GM18507 (cell line): Measurements from ENCODE around the gene PVRIG.
A peak's percentile ranks its signal among the peaks of the same experiment; 100 is the strongest.
"Not testable (repeated sequence)": the region's sequence is repeated elsewhere in the genome, so short reads cannot be mapped to it uniquely, and the experiment has no call there.

Experiments used
- DNase-seq: peaks from one replicate; pipeline ENCODE4 v3.0.0; 2011; ENCODE audit warnings: low read depth; ENCODE audit not compliant: insufficient read length; ENCODE audit errors: extremely low spot score
- FAIRE-seq: peaks from 2 replicates; lab custom pipeline; 2011; peaks lifted over from hg19 to GRCh38; lab: Jason Lieb, UNC

PVRIG gene

GRCh38 chr7:100192281-100192862 is 27.4 kb upstream of the PVRIG start:
- DNase-seq, FAIRE-seq: not testable (repeated sequence)

- no peak for DNase-seq
- FAIRE-seq = no peak
Observed at GRCh38 chr7:100192969-100193368, 26.8 kb upstream of the PVRIG start.

GRCh38 chr7:100195222-100195621 is 24.5 kb upstream of the PVRIG start:
- no peak for FAIRE-seq

GRCh38 chr7:100195901-100196322 is 23.8 kb upstream of the PVRIG start:
- DNase-seq = not testable (repeated sequence)
- FAIRE-seq = peak; percentile 50

More at GRCh38 chr7:100195222-100195621, 24.5 kb upstream of the PVRIG start:
- no peak for DNase-seq

GRCh38 chr7:100198266-100198665 is 21.5 kb upstream of the PVRIG start:
- no peak for FAIRE-seq

GRCh38 chr7:100200693-100201092 is 19.1 kb upstream of the PVRIG start:
- DNase-seq (no peak), FAIRE-seq (no peak)

More at GRCh38 chr7:100198266-100198665, 21.5 kb upstream of the PVRIG start:
- no peak for DNase-seq

GRCh38 chr7:100204454-100204853 is 15.3 kb upstream of the PVRIG start:
- DNase-seq (no peak), FAIRE-seq (no peak)

- FAIRE-seq (peak; percentile 98), DNase-seq (peak; percentile 62)
Observed at GRCh38 chr7:100208911-100209408, 10.8 kb upstream of the PVRIG start.

- DNase-seq = no peak
- no peak for FAIRE-seq
Observed at GRCh38 chr7:100209493-100209892, 10.3 kb upstream of the PVRIG start.

- FAIRE-seq (no peak), DNase-seq (no peak)
Observed at GRCh38 chr7:100210805-100211204, 8.9 kb upstream of the PVRIG start.

- FAIRE-seq (peak; percentile 91), DNase-seq (no peak)
Observed at GRCh38 chr7:100211342-100211780, 8.4 kb upstream of the PVRIG start.

GRCh38 chr7:100212631-100213286 is 7.0 kb upstream of the PVRIG start:
- DNase-seq (no peak), FAIRE-seq (no peak)

GRCh38 chr7:100213672-100214071 is 6.1 kb upstream of the PVRIG start:
- FAIRE-seq = no peak
- DNase-seq = no peak

GRCh38 chr7:100214356-100214755 is 5.4 kb upstream of the PVRIG start:
- not testable (repeated sequence) for FAIRE-seq, DNase-seq

- no peak for DNase-seq
- FAIRE-seq = no peak
Observed at GRCh38 chr7:100215895-100216294, 3.9 kb upstream of the PVRIG start.

- FAIRE-seq, DNase-seq: not testable (repeated sequence)
Observed at GRCh38 chr7:100217934-100218333, 1.8 kb upstream of the PVRIG start.

GRCh38 chr7:100219271-100219737 is 445 bp upstream of the PVRIG start:
- FAIRE-seq = no peak
- DNase-seq = no peak

GRCh38 chr7:100220586-100221230 is 959 bp downstream of the PVRIG start:
- no peak for DNase-seq
- no peak for FAIRE-seq

- FAIRE-seq (peak; percentile 80), DNase-seq (peak; percentile 62)
Observed at GRCh38 chr7:100221231-100221718, 1.5 kb downstream of the PVRIG start.

- FAIRE-seq = no peak
- no peak for DNase-seq
Observed at GRCh38 chr7:100221767-100222444, 2.2 kb downstream of the PVRIG start.
